Upper lobe of left lung (tissue), 4 donors: ENCODE results near the gene DIO3.

Experiments used
- CTCF ChIP-seq, 6 experiments: fragments of 450-650 bp in 4 of 6; fragments of 200-600 bp in 2 of 6; sonication (generic) in 2 of 6; IDR thresholded peaks; one replicate each; pipeline ENCODE4 v1.5.1; 2016 to 2019; ENCODE audit warnings: antibody characterized with exemption in 6 of 6
- POLR2A ChIP-seq, 4 donors: fragments of 450-650 bp; IDR thresholded peaks; one replicate each; pipeline ENCODE4 v1.5.1; 2016 to 2017; ENCODE audit warnings: antibody characterized with exemption in 4 of 4, mild to moderate bottlenecking in 2 of 4
- POLR2AphosphoS5 ChIP-seq, 2 donors: sonication (generic); formaldehyde crosslinking; IDR thresholded peaks; one replicate each; pipeline ENCODE4 v1.5.1; 2017; ENCODE audit warnings: antibody characterized with exemption in 2 of 2

DNA sequence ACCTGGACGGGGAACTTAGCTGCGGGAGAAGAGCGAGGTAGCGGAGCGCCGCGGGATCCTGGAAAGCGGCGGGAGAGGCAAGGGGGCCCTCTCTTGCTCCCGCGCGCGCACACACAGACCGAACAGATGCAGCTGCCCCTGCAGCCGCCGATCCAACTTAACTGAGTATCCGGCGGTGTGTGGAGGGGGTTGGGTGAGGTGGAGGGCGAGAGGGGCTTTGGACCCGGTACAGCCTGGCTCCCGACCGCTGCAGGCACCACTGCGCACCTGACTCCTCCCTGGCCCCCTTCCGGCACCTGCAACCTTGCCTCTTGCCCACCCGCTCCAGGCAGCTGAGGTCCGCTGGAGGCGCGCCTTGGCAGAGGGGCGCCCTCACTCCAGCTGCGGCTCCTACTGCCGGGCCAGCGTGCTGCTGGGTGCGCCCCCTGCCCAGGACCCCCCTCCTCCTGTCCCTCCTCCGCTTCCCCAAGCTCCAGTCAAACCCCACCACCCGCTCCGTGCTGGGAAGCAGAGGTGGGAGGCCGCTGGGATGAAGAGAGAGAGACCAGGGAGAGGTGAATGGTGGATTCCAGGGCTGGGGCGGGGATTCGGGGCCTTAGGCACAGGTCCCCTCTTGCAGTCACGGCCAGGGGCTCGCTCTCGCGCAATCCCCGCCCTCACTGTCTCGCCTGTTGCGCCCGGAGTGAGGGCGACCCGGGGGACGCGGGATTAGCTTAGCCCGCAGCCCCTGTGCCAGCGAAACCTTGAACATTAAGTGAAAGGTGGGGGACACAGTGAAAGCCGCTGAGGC lies 2.6 kb downstream of the DIO3 start:
- TF ChIP-seq POLR2AphosphoS5 (IDR thresholded peaks at IDR 0.05) (no peak), CTCF (IDR thresholded peaks at IDR 0.05) (no peak), POLR2A (IDR thresholded peaks at IDR 0.05) (no peak)
